Measurements from ENCODE around the gene VAX1. TPM values are rescaled to one million over a fixed set of nuclear protein-coding genes. Genes with fewer than 3 reads are reported as not detected.

The VAX1 gene
- total RNA-seq, 1 experiment from 2014 or later = not detected

DNA sequence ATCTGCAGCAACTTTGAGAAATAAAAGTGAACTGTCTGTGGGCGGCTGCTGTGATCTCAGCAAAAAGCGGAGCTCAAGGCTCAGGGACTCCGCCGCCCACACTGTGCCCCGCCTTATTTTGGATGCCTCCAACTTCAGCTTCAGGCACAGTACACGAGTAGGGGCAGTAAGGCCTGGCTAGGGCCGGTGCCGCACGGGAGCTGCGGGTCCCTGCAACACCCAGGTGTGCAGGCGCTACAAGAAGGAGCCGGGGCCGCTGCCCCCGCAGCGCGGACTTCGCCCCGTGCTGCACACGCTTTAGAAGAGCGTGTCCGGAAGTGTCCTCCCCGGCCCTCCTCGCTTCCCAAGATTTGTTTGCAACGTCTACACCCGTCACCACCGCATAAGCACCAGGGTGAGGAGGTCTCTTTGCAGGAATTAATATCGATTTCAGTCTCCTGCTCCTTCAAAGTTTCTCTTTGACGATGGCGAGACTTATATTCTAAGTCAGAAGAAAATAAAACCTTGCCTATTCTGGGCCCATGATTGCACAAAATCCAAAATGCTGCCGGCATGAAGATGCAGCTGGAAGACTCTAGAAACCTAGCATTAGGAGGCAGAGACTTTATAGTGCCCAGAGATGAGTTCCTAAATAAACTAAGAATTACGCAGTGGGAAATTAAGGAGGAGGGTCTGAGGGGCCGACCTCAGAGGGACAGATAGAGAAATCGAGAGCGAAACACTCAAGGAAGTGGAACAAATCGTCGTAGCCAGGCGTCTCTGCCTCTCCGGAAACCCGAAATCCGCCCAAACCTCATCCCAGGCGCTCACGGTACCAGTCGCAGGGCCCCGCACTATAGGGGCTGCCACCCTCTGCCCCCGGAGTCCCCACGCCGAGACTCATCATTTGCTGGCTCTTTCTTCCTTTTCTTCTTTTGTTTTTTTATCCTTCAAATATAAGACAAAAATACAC, 6.4 kb downstream of the VAX1 start:
- Histone ChIP-seq H3K4me2 (ENCODE audit: low read length) (no peak overlapping the region), H3K36me3 (ENCODE audit: control insufficient read depth in 1 of 2, insufficient read depth in 2 of 2, low read length in 2 of 2) (no peaks in the 10 kb centered on the region), H3K9me3 (ENCODE audit: control insufficient read depth in 1 of 2, insufficient read depth in 1 of 2, low read depth in 1 of 2, low read length in 2 of 2) (no peaks in the 10 kb centered on the region), H3K27me3 (ENCODE audit: insufficient read depth, low read length) (no peaks in the 10 kb centered on the region), H4K20me1 (ENCODE audit: insufficient read depth) (no peaks in the 10 kb centered on the region), H3K79me2 (ENCODE audit: insufficient read depth, low read length) (no peaks in the 10 kb centered on the region), H3K4me1 (ENCODE audit: control insufficient read depth in 1 of 2, insufficient read depth in 2 of 2, low read length in 2 of 2) (0 out of 4 replicates have a peak, but pooled peaks cover 0 to 4% of the 10 kb centered on the region in 2 experiments), H2AFZ (ENCODE audit: low read depth, low read length, poor library complexity, severe bottlenecking) (no peak overlapping the region), H3K9me2 (ENCODE audit: insufficient read depth) (no peaks in the 10 kb centered on the region), H3K27ac (ENCODE audit: low read depth, low read length) (no peak overlapping the region), H3K4me3 (replicated peaks in 1 of 2; ENCODE audit: low read depth in 1 of 2, low read length in 2 of 2) (no peak overlapping the region), H3K9ac (ENCODE audit: low read length) (no peak overlapping the region)
- DNase-seq (ENCODE audit: low read depth, low spot score) = no peak
- no peak for TF ChIP-seq TCF7L2 (IDR thresholded peaks at IDR 0.05; ENCODE audit: borderline replicate concordance, extremely low read depth, insufficient read depth, insufficient read length)
- TF ChIP-seq FOSL1 (IDR thresholded peaks at IDR 0.05; ENCODE audit: low read depth) = no peak
- ChIA-PET POLR2A (no interaction called here), CTCF (interaction anchor here (1.5 kb wide), 1 partner anchor 43 kb away, joined by 5 read pairs; no protein-coding TSS in a partner anchor), RAD21 (ENCODE audit: low non-redundant PET in 1 of 2, low total read pairs in 2 of 2, uncharacterized antibody in 2 of 2, unreplicated experiment in 2 of 2) (no interaction called here)
- ATAC-seq = peak; percentile 27; the same call in 1 of the 2 replicates
- intact Hi-C loops (cut with micrococcal nuclease) = no loop called here
- BruUV-seq (replicated peaks) = no TSS peak

DNA sequence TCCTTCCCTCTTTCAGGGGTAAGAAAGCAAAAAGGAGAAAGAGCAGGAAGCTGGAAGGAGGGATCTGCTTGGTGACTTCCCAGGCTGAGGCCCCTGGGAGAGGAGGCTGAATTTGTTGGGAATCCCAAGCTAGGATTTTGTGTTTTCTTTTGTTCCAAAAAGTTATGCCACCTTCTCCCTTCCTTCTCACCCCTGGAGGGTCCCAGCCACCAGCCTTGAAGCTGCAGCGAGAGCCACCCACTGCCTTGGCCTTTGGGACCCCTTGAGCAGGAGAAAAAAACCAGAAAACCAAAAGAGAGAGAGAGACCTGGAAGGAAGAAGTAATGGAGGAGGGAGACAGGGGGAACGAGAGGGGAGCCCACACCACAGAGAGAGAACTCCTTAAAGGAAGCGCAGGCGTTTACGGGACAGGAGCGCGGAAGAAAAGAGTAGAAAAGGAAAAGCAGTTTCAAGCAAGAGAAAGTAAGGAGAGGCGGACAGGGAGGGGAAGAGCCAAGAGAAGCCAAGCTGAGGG, 7.2 kb downstream of the VAX1 start:
- ATAC-seq (no peak), DNase-seq (ENCODE audit: low read depth, low spot score) (no peak)
- no peak overlapping the region for H3K9ac ChIP-seq (ENCODE audit: low read length)
- no peaks in the 10 kb centered on the region for H3K36me3 ChIP-seq (ENCODE audit: control insufficient read depth in 1 of 2, insufficient read depth in 2 of 2, low read length in 2 of 2)
- ChIA-PET RAD21 (ENCODE audit: low non-redundant PET in 1 of 2, low total read pairs in 2 of 2, uncharacterized antibody in 2 of 2, unreplicated experiment in 2 of 2) (no interaction called here), POLR2A (no interaction called here), CTCF (interaction anchor here (1.3 to 1.5 kb wide), 2 partner anchors 19 to 44 kb away, joined by 5 to 6 read pairs; no protein-coding TSS in a partner anchor)
- 0 out of 4 replicates have a peak, but pooled peaks cover 0 to 4% of the 10 kb centered on the region in 2 experiments for H3K4me1 ChIP-seq (ENCODE audit: control insufficient read depth in 1 of 2, insufficient read depth in 2 of 2, low read length in 2 of 2)
- intact Hi-C loops (cut with micrococcal nuclease) = no loop called here
- no peak overlapping the region for H2AFZ ChIP-seq (ENCODE audit: low read depth, low read length, poor library complexity, severe bottlenecking)
- H3K4me3 ChIP-seq (replicated peaks in 1 of 2; ENCODE audit: low read depth in 1 of 2, low read length in 2 of 2) = no peak overlapping the region
- H4K20me1 ChIP-seq (ENCODE audit: insufficient read depth) = no peaks in the 10 kb centered on the region
- H3K27me3 ChIP-seq (ENCODE audit: insufficient read depth, low read length) = no peaks in the 10 kb centered on the region
- no peak overlapping the region for H3K4me2 ChIP-seq (ENCODE audit: low read length)
- H3K27ac ChIP-seq (ENCODE audit: low read depth, low read length) = no peak overlapping the region
- no TSS peak for BruUV-seq (replicated peaks)
- no peaks in the 10 kb centered on the region for H3K9me2 ChIP-seq (ENCODE audit: insufficient read depth)
- no peaks in the 10 kb centered on the region for H3K9me3 ChIP-seq (ENCODE audit: control insufficient read depth in 1 of 2, insufficient read depth in 1 of 2, low read depth in 1 of 2, low read length in 2 of 2)
- H3K79me2 ChIP-seq (ENCODE audit: insufficient read depth, low read length) = no peaks in the 10 kb centered on the region
- no peak for TF ChIP-seq EZH2 (IDR thresholded peaks at IDR 0.05)
- TF ChIP-seq EZH2phosphoT487 (IDR thresholded peaks at IDR 0.05; ENCODE audit: borderline replicate concordance) = no peak
- no peak for TF ChIP-seq YY1 (IDR thresholded peaks at IDR 0.05; ENCODE audit: extremely low read depth, insufficient replicate concordance, low read depth, low read length)
- no peak for TF ChIP-seq TCF7L2 (IDR thresholded peaks at IDR 0.05; ENCODE audit: borderline replicate concordance, extremely low read depth, insufficient read depth, insufficient read length)
- no peak for TF ChIP-seq JUND (IDR thresholded peaks at IDR 0.05)
- TF ChIP-seq, protein P1, sequence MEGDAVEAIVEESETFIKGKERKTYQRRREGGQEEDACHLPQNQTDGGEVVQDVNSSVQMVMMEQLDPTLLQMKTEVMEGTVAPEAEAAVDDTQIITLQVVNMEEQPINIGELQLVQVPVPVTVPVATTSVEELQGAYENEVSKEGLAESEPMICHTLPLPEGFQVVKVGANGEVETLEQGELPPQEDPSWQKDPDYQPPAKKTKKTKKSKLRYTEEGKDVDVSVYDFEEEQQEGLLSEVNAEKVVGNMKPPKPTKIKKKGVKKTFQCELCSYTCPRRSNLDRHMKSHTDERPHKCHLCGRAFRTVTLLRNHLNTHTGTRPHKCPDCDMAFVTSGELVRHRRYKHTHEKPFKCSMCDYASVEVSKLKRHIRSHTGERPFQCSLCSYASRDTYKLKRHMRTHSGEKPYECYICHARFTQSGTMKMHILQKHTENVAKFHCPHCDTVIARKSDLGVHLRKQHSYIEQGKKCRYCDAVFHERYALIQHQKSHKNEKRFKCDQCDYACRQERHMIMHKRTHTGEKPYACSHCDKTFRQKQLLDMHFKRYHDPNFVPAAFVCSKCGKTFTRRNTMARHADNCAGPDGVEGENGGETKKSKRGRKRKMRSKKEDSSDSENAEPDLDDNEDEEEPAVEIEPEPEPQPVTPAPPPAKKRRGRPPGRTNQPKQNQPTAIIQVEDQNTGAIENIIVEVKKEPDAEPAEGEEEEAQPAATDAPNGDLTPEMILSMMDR (IDR thresholded peaks at IDR 0.05 in 2 of 3, conservative IDR thresholded peaks at IDR 0.05 in 1 of 3; ENCODE audit: borderline replicate concordance in 1 of 3, insufficient read depth in 1 of 3, low read depth in 2 of 3, low read length in 2 of 3) = no peak
- TF ChIP-seq, protein P2, sequence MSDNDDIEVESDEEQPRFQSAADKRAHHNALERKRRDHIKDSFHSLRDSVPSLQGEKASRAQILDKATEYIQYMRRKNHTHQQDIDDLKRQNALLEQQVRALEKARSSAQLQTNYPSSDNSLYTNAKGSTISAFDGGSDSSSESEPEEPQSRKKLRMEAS (IDR thresholded peaks at IDR 0.05) = no peak
- no peak for TF ChIP-seq SRF (IDR thresholded peaks at IDR 0.05; ENCODE audit: low read depth)
- TF ChIP-seq RAD21 (IDR thresholded peaks at IDR 0.05; ENCODE audit: low read depth) = no peak
- TF ChIP-seq, protein P3, sequence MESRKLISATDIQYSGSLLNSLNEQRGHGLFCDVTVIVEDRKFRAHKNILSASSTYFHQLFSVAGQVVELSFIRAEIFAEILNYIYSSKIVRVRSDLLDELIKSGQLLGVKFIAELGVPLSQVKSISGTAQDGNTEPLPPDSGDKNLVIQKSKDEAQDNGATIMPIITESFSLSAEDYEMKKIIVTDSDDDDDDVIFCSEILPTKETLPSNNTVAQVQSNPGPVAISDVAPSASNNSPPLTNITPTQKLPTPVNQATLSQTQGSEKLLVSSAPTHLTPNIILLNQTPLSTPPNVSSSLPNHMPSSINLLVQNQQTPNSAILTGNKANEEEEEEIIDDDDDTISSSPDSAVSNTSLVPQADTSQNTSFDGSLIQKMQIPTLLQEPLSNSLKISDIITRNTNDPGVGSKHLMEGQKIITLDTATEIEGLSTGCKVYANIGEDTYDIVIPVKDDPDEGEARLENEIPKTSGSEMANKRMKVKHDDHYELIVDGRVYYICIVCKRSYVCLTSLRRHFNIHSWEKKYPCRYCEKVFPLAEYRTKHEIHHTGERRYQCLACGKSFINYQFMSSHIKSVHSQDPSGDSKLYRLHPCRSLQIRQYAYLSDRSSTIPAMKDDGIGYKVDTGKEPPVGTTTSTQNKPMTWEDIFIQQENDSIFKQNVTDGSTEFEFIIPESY (IDR thresholded peaks at IDR 0.05; ENCODE audit: extremely low read depth, insufficient replicate concordance, low read length) = no peak
- TF ChIP-seq POLR2AphosphoS5 (IDR thresholded peaks at IDR 0.05; ENCODE audit: low read depth, low read length) = no peak
- TF ChIP-seq CEBPB (IDR thresholded peaks at IDR 0.05; ENCODE audit: low read depth) = no peak
- no peak for TF ChIP-seq ZFX (IDR thresholded peaks at IDR 0.05)

Data from HCT116 (cell line).